Measurements from ENCODE around the gene HDAC8. TPM values are rescaled to one million over a fixed set of nuclear protein-coding genes. Genes with fewer than 3 reads are reported as not detected.

The HDAC8 gene
- total RNA-seq, 4 donors from 2014 or later: 9.0 to 18.1 (median 14.2) TPM

- intact Hi-C loops (cut with DNase I; ENCODE audit: low total_unique reads): loop anchor here (10.0 kb wide), 1 partner anchor 155 kb away; no protein-coding TSS in a partner anchor
These were observed 263.2 kb downstream of the HDAC8 start for GRCh38 chrX:72309297-72310071.

DNA sequence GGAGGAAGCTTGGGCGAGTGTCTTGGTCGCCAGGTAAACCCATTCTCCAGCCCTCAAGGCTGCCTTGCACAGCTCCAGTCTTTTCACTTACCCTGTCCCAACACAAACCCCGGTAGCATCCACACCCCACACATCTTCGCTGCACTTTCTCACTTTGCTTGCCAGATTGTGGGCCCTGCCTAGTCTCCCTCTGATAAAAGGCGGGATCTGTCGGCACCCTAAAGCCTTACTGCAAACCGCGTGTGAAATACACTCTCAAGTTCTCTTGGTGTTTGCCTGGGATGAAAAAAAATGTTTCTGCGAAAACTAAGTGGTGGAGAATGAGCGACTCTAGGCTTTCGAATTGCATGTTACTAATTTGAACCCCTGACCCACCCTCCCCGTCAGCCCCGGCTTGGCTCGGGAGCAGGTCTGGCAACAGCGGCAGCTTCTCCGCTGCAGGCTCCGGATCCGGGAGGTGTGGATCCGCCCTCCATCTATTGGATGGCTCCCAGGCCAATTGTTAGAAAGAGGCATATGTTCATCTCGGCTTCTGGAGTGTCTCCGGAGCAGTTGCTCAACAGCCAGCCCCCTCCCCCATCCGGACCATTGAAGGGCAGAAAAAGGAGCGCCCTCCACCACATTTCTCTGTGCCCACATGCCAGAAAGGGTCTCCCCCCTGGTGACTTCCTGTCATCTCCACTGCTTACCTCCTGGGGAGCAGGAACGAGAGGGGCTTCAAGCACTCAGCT is 263.9 kb downstream of the HDAC8 start:
- Histone ChIP-seq H3K27me3 (peaks cover 2 to 62% (median 56%) of the 10 kb centered on the region in 3 donors), H3K36me3 (no peaks in the 10 kb centered on the region), H3K4me3 (peak overlapping the region in 3 of 4 donors; percentile 23 to 39 (median 37)), H3K27ac (no peak overlapping the region), H3K4me1 (peaks cover 0 to 11% of the 10 kb centered on the region in 2 donors), H3K9me3 (no peaks in the 10 kb centered on the region)
- in situ Hi-C loops (cut with MboI; ENCODE audit: low sequenced_read_pairs in 4 of 4): no loop called here
- ATAC-seq: peak; percentile 38 to 65
- no peak for TF ChIP-seq POLR2A (IDR thresholded peaks at IDR 0.05)
- TF ChIP-seq, protein P1, sequence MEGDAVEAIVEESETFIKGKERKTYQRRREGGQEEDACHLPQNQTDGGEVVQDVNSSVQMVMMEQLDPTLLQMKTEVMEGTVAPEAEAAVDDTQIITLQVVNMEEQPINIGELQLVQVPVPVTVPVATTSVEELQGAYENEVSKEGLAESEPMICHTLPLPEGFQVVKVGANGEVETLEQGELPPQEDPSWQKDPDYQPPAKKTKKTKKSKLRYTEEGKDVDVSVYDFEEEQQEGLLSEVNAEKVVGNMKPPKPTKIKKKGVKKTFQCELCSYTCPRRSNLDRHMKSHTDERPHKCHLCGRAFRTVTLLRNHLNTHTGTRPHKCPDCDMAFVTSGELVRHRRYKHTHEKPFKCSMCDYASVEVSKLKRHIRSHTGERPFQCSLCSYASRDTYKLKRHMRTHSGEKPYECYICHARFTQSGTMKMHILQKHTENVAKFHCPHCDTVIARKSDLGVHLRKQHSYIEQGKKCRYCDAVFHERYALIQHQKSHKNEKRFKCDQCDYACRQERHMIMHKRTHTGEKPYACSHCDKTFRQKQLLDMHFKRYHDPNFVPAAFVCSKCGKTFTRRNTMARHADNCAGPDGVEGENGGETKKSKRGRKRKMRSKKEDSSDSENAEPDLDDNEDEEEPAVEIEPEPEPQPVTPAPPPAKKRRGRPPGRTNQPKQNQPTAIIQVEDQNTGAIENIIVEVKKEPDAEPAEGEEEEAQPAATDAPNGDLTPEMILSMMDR (IDR thresholded peaks at IDR 0.05 in 4 of 5, conservative IDR thresholded peaks at IDR 0.05 in 1 of 5): no peak
- intact Hi-C loops (cut with DNase I; ENCODE audit: low total_unique reads): loop anchor here (10.0 kb wide), 1 partner anchor 156 kb away; no protein-coding TSS in a partner anchor
- DNase-seq: peak in 1 of 2 donors; percentile 18

More at GRCh38 chrX:72309297-72310071, 263.2 kb downstream of the HDAC8 start:
- in situ Hi-C loops (cut with MboI; ENCODE audit: low sequenced_read_pairs in 4 of 4): no loop called here
- peaks cover 0 to 11% of the 10 kb centered on the region in 2 donors for H3K4me1 ChIP-seq
- H3K27ac ChIP-seq: no peak overlapping the region
- H3K27me3 ChIP-seq: peaks cover 2 to 60% (median 48%) of the 10 kb centered on the region in 3 donors
- no peak for ATAC-seq
- no peak for TF ChIP-seq POLR2A (IDR thresholded peaks at IDR 0.05)
- TF ChIP-seq, protein P1 (IDR thresholded peaks at IDR 0.05 in 4 of 5, conservative IDR thresholded peaks at IDR 0.05 in 1 of 5): no peak
- H3K4me3 ChIP-seq: peak overlapping the region in 3 of 4 donors; percentile 23 to 39 (median 37)
- DNase-seq: no peak
- H3K9me3 ChIP-seq: no peaks in the 10 kb centered on the region
- H3K36me3 ChIP-seq: no peaks in the 10 kb centered on the region

DNA sequence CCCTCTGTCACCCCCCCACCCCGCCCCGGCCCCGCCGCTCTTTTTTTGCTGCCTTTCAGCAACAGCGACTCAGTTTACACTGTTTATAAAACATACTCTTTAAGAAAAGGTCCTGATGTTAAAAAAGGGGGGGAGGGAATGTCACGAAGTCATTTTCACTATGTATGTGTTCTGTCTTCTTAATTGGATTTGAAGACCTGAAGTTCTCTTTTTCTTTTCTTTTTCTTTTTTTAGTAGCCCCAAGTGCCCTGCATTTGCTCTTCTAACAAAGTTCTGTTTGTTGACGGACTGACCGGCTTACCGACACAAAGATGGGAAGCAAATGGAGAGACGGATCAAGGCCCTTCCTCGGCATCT is 264.5 kb downstream of the HDAC8 start:
- peak overlapping the region in 3 of 4 donors; percentile 37 to 60 (median 39) for H3K4me3 ChIP-seq
- ATAC-seq (no peak), DNase-seq (no peak)
- H3K36me3 ChIP-seq: no peaks in the 10 kb centered on the region
- no peaks in the 10 kb centered on the region for H3K9me3 ChIP-seq
- intact Hi-C loops (cut with DNase I; ENCODE audit: low total_unique reads): loop anchor here (10.0 kb wide), 1 partner anchor 157 kb away; no protein-coding TSS in a partner anchor
- TF ChIP-seq, protein P1 (IDR thresholded peaks at IDR 0.05 in 4 of 5, conservative IDR thresholded peaks at IDR 0.05 in 1 of 5): no peak
- TF ChIP-seq POLR2A (IDR thresholded peaks at IDR 0.05): no peak
- peaks cover 2 to 62% (median 61%) of the 10 kb centered on the region in 3 donors for H3K27me3 ChIP-seq
- H3K27ac ChIP-seq: no peak overlapping the region
- peaks cover 0 to 11% of the 10 kb centered on the region in 2 donors for H3K4me1 ChIP-seq
- in situ Hi-C loops (cut with MboI; ENCODE audit: low sequenced_read_pairs in 4 of 4): no loop called here

DNA sequence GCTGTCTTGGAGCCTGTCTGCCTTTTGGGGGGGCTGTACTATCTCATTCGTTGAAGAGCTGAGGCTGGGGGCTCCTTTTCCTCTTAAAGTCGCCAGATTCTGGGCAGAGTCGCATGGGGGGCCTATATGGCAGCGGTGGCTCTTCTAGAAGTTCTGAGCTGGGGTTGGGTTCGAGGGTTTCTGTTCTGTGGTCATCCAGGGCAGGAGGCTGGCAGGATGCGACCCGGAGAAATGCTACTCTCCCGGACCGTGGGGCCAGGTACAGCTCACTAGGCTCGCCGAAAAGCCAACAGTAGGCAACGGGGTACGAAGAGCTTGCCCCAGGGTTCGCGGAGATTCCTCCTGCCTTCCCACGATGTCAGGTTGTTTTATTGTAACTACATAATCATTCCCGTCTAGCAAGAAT is 265.0 kb downstream of the HDAC8 start:
- no peak for ATAC-seq
- in situ Hi-C loops (cut with MboI; ENCODE audit: low sequenced_read_pairs in 4 of 4): no loop called here
- no peak overlapping the region for H3K27ac ChIP-seq
- H3K36me3 ChIP-seq: no peaks in the 10 kb centered on the region
- H3K9me3 ChIP-seq: no peaks in the 10 kb centered on the region
- intact Hi-C loops (cut with DNase I; ENCODE audit: low total_unique reads): loop anchor here (10.0 kb wide), 1 partner anchor 157 kb away; no protein-coding TSS in a partner anchor
- no peak for DNase-seq
- TF ChIP-seq, protein P1 (IDR thresholded peaks at IDR 0.05 in 4 of 5, conservative IDR thresholded peaks at IDR 0.05 in 1 of 5): no peak
- TF ChIP-seq POLR2A (IDR thresholded peaks at IDR 0.05): no peak
- H3K4me3 ChIP-seq: peak overlapping the region; percentile 58 to 69 (median 64)
- peaks cover 2 to 66% (median 62%) of the 10 kb centered on the region in 3 donors for H3K27me3 ChIP-seq
- peaks cover 0 to 11% of the 10 kb centered on the region in 2 donors for H3K4me1 ChIP-seq

Measured in gastrocnemius medialis (tissue), 4 donors.